Lung (tissue), 12 donors: ENCODE data around the gene LTBR. TPM values are rescaled to one million over a fixed set of nuclear protein-coding genes. Genes with fewer than 3 reads are reported as not detected.
"Not testable (repeated sequence)": the region's sequence is repeated elsewhere in the genome, so short reads cannot be mapped to it uniquely, and the experiment has no call there.

Experiments used
- ATAC-seq: fragments of 200-7000 bp; cut with Tn5 transposase; one replicate; pipeline ENCODE4 v1.9.1; 2020; ENCODE audit warnings: moderate number of reproducible peaks; ENCODE audit not compliant: insufficient read depth, low FRiP score
- DNase-seq, 3 donors: peaks; one replicate each; pipeline ENCODE4 v3.0.0-alpha.2; 2013 to 2017
- H3K27ac ChIP-seq, 2 donors: one replicate each; pipeline ENCODE4 v1.5.1; 2013; ENCODE audit warnings: mild to moderate bottlenecking in 2 of 2, moderate library complexity in 2 of 2, control low read depth in 1 of 2, inconsistent platforms in 1 of 2, low read depth in 1 of 2, low read length in 1 of 2
- H3K27me3 ChIP-seq, 3 donors: one replicate each; pipeline ENCODE4 v1.5.1; 2013; ENCODE audit warnings: low read length in 2 of 3; ENCODE audit not compliant: control insufficient read depth in 3 of 3, insufficient read depth in 3 of 3
- H3K36me3 ChIP-seq, 4 donors: one replicate each; pipeline ENCODE4 v1.5.1; 2013; ENCODE audit warnings: low read length in 4 of 4, mild to moderate bottlenecking in 1 of 4, moderate library complexity in 1 of 4; ENCODE audit not compliant: control insufficient read depth in 4 of 4, insufficient read depth in 4 of 4
- H3K4me1 ChIP-seq, 5 donors: one replicate each; pipeline ENCODE4 v1.5.1; 2013; ENCODE audit warnings: low read length in 5 of 5, mild to moderate bottlenecking in 2 of 5, moderate library complexity in 1 of 5; ENCODE audit not compliant: control insufficient read depth in 5 of 5, insufficient read depth in 5 of 5
- H3K4me3 ChIP-seq: one replicate; pipeline ENCODE4 v1.5.1; 2013; ENCODE audit warnings: mild to moderate bottlenecking, control low read depth, moderate library complexity
- H3K9ac ChIP-seq, 2 donors: one replicate each; pipeline ENCODE4 v1.5.1; 2013; ENCODE audit warnings: low read length in 2 of 2, control low read depth in 1 of 2; ENCODE audit not compliant: insufficient read depth in 1 of 2
- H3K9me3 ChIP-seq, 4 donors: one replicate each; pipeline ENCODE4 v1.5.1; 2013; ENCODE audit warnings: low read length in 3 of 4, mild to moderate bottlenecking in 1 of 4, moderate library complexity in 1 of 4; ENCODE audit not compliant: control insufficient read depth in 4 of 4, insufficient read depth in 3 of 4
- CTCF ChIP-seq: IDR thresholded peaks from 2 replicates; pipeline ENCODE4 v1.5.1; 2012; ENCODE audit warnings: mild to moderate bottlenecking; ENCODE audit errors: control extremely low read depth, extremely low read depth
- WGBS, 2 donors: extraction: QIAGEN DNeasy Blood & Tissue Kit; methylation state at CpG; one replicate each; pipeline ENCODE4 v1.1.7; 2013; 5-methylcytosine and 5-hydroxymethylcytosine counted together
- polyA plus RNA-seq, 2 donors: library from polyadenylated mRNA; stranded (reverse); fragments of 200-250 nt; gene quantifications; one replicate each; pipeline ENCODE4 v1.2.1, GENCODE V29; 2013
- total RNA-seq, 2 donors: library from RNA; depleted of rRNA in 1 of 2; stranded (reverse); fragments of >200 nt in 1 of 2; gene quantifications; one replicate each; pipeline ENCODE4 v1.2.1, GENCODE V29; 2014 to 2021
- donor health status: control.
- donor health status: control.
- donor health status: Bipolar disorder and iron deficiency.
- donor health status: healthy.
- donor health status: DM: yes; HTN: yes; CAD: no.

Gene LTBR
- total and polyA plus RNA-seq, 4 donors: 52.6 to 134 (median 122) TPM

- no peak overlapping the region for H3K9ac ChIP-seq
- no peak for DNase-seq
- TF ChIP-seq CTCF: no peak
- H3K27ac ChIP-seq: peak overlapping the region in 1 of 2 donors; percentile 7
- no peaks in the 10 kb centered on the region for H3K9me3 ChIP-seq
- H3K4me1 ChIP-seq: peaks cover 10 to 47% (median 27%) of the 10 kb centered on the region in 5 donors
- H3K36me3 ChIP-seq: peaks cover 0 to 12% (median 0%) of the 10 kb centered on the region in 4 donors
- ATAC-seq: no peak
- no peaks in the 10 kb centered on the region for H3K27me3 ChIP-seq
- 71 to 75% methylated on average over 5 of the region's 5 CpGs for WGBS, 2 donors
- no peak overlapping the region for H3K4me3 ChIP-seq
Measured at GRCh38 chr12:6343518-6343917, 40.4 kb upstream of the LTBR start.

GRCh38 chr12:6344101-6344660 lies 39.8 kb upstream of the LTBR start:
- not testable (repeated sequence) for H3K27ac ChIP-seq, H3K27me3 ChIP-seq, ATAC-seq, H3K4me3 ChIP-seq, DNase-seq, H3K9ac ChIP-seq, H3K9me3 ChIP-seq
- Histone ChIP-seq H3K36me3 (peaks cover 0 to 12% (median 0%) of the 10 kb centered on the region in 4 donors), H3K4me1 (peaks cover 7 to 40% (median 20%) of the 10 kb centered on the region in 5 donors)
- WGBS, 2 donors: 89 to 94% methylated on average over 11 of the region's 11 CpGs

- Histone ChIP-seq H3K9me3 (no peaks in the 10 kb centered on the region), H3K9ac (no peak overlapping the region), H3K27me3 (no peaks in the 10 kb centered on the region), H3K4me1 (peaks cover 4 to 27% (median 12%) of the 10 kb centered on the region in 5 donors), H3K36me3 (peaks cover 0 to 5% (median 0%) of the 10 kb centered on the region in 4 donors), H3K27ac (peak overlapping the region in 1 of 2 donors; percentile 86), H3K4me3 (no peak overlapping the region)
- TF ChIP-seq CTCF: no peak
- DNase-seq (no peak), ATAC-seq (peak; percentile 10)
- WGBS, 2 donors: 46 to 57% methylated on average over 10 of the region's 10 CpGs
Measured at GRCh38 chr12:6345319-6346091, 38.5 kb upstream of the LTBR start.

GRCh38 chr12:6346235-6346832 lies 37.6 kb upstream of the LTBR start:
- DNase-seq (no peak), ATAC-seq (no peak)
- peak overlapping the region in 1 of 2 donors; percentile 81 for H3K27ac ChIP-seq
- no peak overlapping the region for H3K4me3 ChIP-seq
- WGBS, 2 donors: 86 to 87% methylated on average over 5 of the region's 5 CpGs
- TF ChIP-seq CTCF: no peak
- H3K27me3 ChIP-seq: no peaks in the 10 kb centered on the region
- H3K9ac ChIP-seq: no peak overlapping the region
- H3K4me1 ChIP-seq: peaks cover 4 to 24% (median 12%) of the 10 kb centered on the region in 5 donors
- H3K36me3 ChIP-seq: no peaks in the 10 kb centered on the region
- H3K9me3 ChIP-seq: no peaks in the 10 kb centered on the region
